CD4-positive, alpha-beta memory T cell (primary cell): ENCODE data around the gene KCNC3. TPM values are rescaled to one million over a fixed set of nuclear protein-coding genes. Genes with fewer than 3 reads are reported as not detected.

ENCODE experiments used
- CTCF ChIA-PET: fragments of 350-600 bp; sonication (Branson Sonifier 250); formaldehyde crosslinking; loops from one replicate; lab custom pipeline; 2021; ENCODE audit warnings: inconsistent platforms; ENCODE audit not compliant: partially characterized antibody; lab: Charles Lee
- POLR2A ChIA-PET: fragments of 350-600 bp; sonication (Branson Sonifier 250); formaldehyde crosslinking; loops from one replicate; lab custom pipeline; 2021; ENCODE audit not compliant: partially characterized antibody; lab: Charles Lee
- DNase-seq, 5 donors: peaks; one replicate each; pipeline versions ENCODE4 v3.0.0 to v3.0.0-alpha.2; 2020 to 2022; ENCODE audit warnings: mixed read lengths in 1 of 5
- H3K27ac ChIP-seq: one replicate; pipeline ENCODE4 v1.7.0; 2013; ENCODE audit warnings: low read depth, low read length
- H3K27me3 ChIP-seq: 2 replicates; pipeline ENCODE4 v1.7.0; 2013; ENCODE audit warnings: mild to moderate bottlenecking, low read length, moderate library complexity; ENCODE audit not compliant: insufficient read depth
- H3K36me3 ChIP-seq: 2 replicates; pipeline ENCODE4 v1.7.0; 2013; ENCODE audit warnings: mild to moderate bottlenecking, low read length, moderate library complexity; ENCODE audit not compliant: insufficient read depth
- H3K4me1 ChIP-seq: 2 replicates; pipeline ENCODE4 v1.7.0; 2013; ENCODE audit warnings: mild to moderate bottlenecking, low read length, moderate library complexity; ENCODE audit not compliant: insufficient read depth
- H3K4me3 ChIP-seq, 2 donors: one replicate each; pipeline ENCODE4 v1.7.0; 2013; ENCODE audit warnings: low read length in 2 of 2, mild to moderate bottlenecking in 1 of 2
- H3K9me3 ChIP-seq, 2 donors: one replicate each; pipeline ENCODE4 v1.7.0; 2013; ENCODE audit warnings: low read length in 2 of 2, control low read depth in 1 of 2; ENCODE audit not compliant: control insufficient read depth in 1 of 2
- H3K27ac Mint-ChIP-seq, 7 donors: one replicate each; pipeline ENCODE4 v1.8.0; 2020 to 2021; ENCODE audit warnings: mixed read lengths in 7 of 7, mild to moderate bottlenecking in 6 of 7, inconsistent platforms in 3 of 7, moderate library complexity in 3 of 7
- H3K27me3 Mint-ChIP-seq, 2 donors: one replicate each; pipeline ENCODE4 v1.8.0; 2020 to 2021; ENCODE audit warnings: mixed read lengths in 2 of 2
- H3K36me3 Mint-ChIP-seq, 2 donors: one replicate each; pipeline ENCODE4 v1.8.0; 2020 to 2021; ENCODE audit warnings: mixed read lengths in 2 of 2, inconsistent platforms in 1 of 2, mild to moderate bottlenecking in 1 of 2
- H3K4me1 Mint-ChIP-seq, 4 donors: one replicate each; pipeline ENCODE4 v1.8.0; 2020 to 2021; ENCODE audit warnings: mixed read lengths in 4 of 4, mild to moderate bottlenecking in 1 of 4
- H3K4me3 Mint-ChIP-seq, 8 donors: one replicate each; pipeline ENCODE4 v1.8.0; 2020 to 2021; ENCODE audit warnings: mixed read lengths in 8 of 8, mild to moderate bottlenecking in 7 of 8, moderate library complexity in 6 of 8, inconsistent platforms in 3 of 8
- H3K9me3 Mint-ChIP-seq, 8 donors: one replicate each; pipeline ENCODE4 v1.8.0; 2020 to 2021; ENCODE audit warnings: mixed read lengths in 8 of 8, mild to moderate bottlenecking in 5 of 8, inconsistent platforms in 3 of 8, moderate library complexity in 1 of 8
- intact Hi-C: fragments of 100-400 bp; cut with micrococcal nuclease; formaldehyde crosslinking; loops from one replicate; pipeline ENCODE4 v1.15.1; 2023
- polyA plus RNA-seq, 2 donors: library from polyadenylated mRNA; unstranded; fragments of 300-500 nt; fragmentation: Illumina TruSeq; gene quantifications; one replicate each; pipeline ENCODE4 v1.2.3, GENCODE V29; 2021
- total RNA-seq, 2 experiments: library from RNA; stranded (reverse); gene quantifications; one replicate each; pipeline ENCODE4 v1.2.3, GENCODE V29; 2021

Gene KCNC3
- total and polyA plus RNA-seq, 4 experiments from 2014 or later: 1.6 to 1.7 TPM; not detected in 2

DNA sequence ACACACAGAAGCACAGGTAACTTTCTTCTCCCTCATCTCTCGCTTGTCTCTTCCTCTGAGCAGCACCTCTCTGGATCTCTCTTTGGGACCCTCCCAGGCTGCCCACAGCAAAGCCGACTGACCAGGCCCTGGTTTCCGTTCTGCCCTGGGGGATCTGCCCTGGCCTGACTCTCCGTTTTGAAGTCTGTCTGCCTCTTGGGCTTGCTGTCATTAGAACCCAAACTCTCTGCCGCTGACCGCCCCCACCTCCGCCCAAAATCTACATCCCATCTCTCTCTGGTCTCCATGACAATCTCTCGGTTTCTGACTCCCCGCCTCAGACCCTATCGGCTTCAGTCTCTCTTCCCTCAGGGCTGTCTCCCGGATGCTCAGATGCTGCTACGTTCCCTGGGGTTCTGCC, 6.9 kb downstream of the KCNC3 start:
- H3K4me1 Mint-ChIP-seq: peaks cover 7 to 20% (median 14%) of the 10 kb centered on the region in 4 donors
- no peaks in the 10 kb centered on the region for H3K36me3 ChIP-seq
- no peak overlapping the region for H3K27ac ChIP-seq
- DNase-seq: no peak
- intact Hi-C loops: no loop called here
- CTCF ChIA-PET: no interaction called here
- H3K27me3 Mint-ChIP-seq: peaks cover 10 to 37% of the 10 kb centered on the region in 2 donors
- no peak overlapping the region for H3K4me3 ChIP-seq
- peaks cover 17% of the 10 kb centered on the region for H3K4me1 ChIP-seq
- POLR2A ChIA-PET: no interaction called here
- H3K27ac Mint-ChIP-seq: peak overlapping the region in 1 of 7 donors; percentile 30
- no peaks in the 10 kb centered on the region for H3K9me3 ChIP-seq
- no peaks in the 10 kb centered on the region for H3K36me3 Mint-ChIP-seq
- H3K9me3 Mint-ChIP-seq: peaks cover 0 to 10% (median 4%) of the 10 kb centered on the region in 8 donors
- no peak overlapping the region for H3K4me3 Mint-ChIP-seq
- H3K27me3 ChIP-seq: peaks cover 13% of the 10 kb centered on the region

DNA sequence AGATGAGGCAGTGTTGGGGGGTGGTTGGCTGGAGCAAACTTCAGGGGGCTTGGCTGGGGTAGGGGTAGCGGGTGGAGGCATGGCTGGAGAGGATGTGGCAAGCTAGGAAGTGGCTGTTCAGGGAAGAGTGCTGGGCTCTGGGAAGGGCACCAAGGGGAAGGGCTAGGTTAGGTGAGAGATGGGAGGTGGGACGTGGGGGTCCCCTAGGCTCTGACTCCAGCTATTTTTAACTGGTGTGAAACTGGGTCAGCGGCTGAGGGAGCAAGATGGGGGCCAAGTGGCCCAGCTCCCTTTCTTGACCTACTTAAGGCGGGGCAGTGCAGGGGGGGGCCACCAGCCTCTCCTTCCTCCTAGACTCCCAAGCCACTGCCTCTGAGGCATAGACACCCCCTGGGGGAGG, 7.3 kb downstream of the KCNC3 start:
- ChIA-PET CTCF (no interaction called here), POLR2A (interaction anchor here (0.6 kb wide), 1 partner anchor 1257 kb away, joined by 4 read pairs; no protein-coding TSS in a partner anchor)
- H3K4me3 Mint-ChIP-seq: no peak overlapping the region
- intact Hi-C loops: no loop called here
- Histone ChIP-seq H3K9me3 (no peaks in the 10 kb centered on the region), H3K27me3 (peaks cover 8% of the 10 kb centered on the region), H3K4me1 (peaks cover 13% of the 10 kb centered on the region), H3K36me3 (no peaks in the 10 kb centered on the region), H3K4me3 (no peak overlapping the region), H3K27ac (no peak overlapping the region)
- peaks cover 3 to 16% (median 10%) of the 10 kb centered on the region in 4 donors for H3K4me1 Mint-ChIP-seq
- peak overlapping the region in 1 of 7 donors; percentile 30 for H3K27ac Mint-ChIP-seq
- no peak for DNase-seq
- H3K36me3 Mint-ChIP-seq: no peaks in the 10 kb centered on the region
- peaks cover 6 to 33% of the 10 kb centered on the region in 2 donors for H3K27me3 Mint-ChIP-seq
- H3K9me3 Mint-ChIP-seq: peaks cover 0 to 7% (median under 1%) of the 10 kb centered on the region in 8 donors

DNA sequence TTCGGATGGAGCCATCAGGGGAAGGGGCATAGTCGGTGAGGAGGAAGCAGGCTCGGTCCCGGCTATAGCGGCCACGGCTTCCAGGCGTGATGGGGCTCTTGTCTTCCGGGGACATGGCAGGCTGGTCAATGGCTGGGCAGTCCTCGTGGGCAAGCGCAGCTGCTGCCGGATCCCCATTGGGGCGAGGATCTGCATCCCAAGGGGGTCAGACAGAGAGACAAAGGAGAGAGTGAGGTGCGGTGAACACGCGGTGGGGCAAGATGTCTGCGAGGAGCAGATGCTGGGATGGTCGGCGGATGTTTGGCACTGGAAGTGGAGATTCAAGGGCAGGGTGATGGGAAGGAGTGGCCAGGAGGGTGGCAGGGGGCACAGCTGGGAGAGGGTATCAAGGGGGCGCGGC, 8.6 kb downstream of the KCNC3 start:
- Mint-ChIP-seq H3K4me1 (peaks cover 3 to 16% (median 8%) of the 10 kb centered on the region in 4 donors), H3K9me3 (peaks cover 0 to 7% (median 0%) of the 10 kb centered on the region in 8 donors), H3K27ac (no peak overlapping the region), H3K36me3 (no peaks in the 10 kb centered on the region), H3K4me3 (no peak overlapping the region), H3K27me3 (peaks cover 9 to 37% of the 10 kb centered on the region in 2 donors)
- ChIA-PET POLR2A (no interaction called here), CTCF (no interaction called here)
- no peak overlapping the region for H3K27ac ChIP-seq
- H3K9me3 ChIP-seq: no peaks in the 10 kb centered on the region
- H3K36me3 ChIP-seq: no peaks in the 10 kb centered on the region
- intact Hi-C loops: no loop called here
- no peak overlapping the region for H3K4me3 ChIP-seq
- DNase-seq: no peak
- H3K4me1 ChIP-seq: peaks cover 6% of the 10 kb centered on the region
- H3K27me3 ChIP-seq: no peaks in the 10 kb centered on the region

DNA sequence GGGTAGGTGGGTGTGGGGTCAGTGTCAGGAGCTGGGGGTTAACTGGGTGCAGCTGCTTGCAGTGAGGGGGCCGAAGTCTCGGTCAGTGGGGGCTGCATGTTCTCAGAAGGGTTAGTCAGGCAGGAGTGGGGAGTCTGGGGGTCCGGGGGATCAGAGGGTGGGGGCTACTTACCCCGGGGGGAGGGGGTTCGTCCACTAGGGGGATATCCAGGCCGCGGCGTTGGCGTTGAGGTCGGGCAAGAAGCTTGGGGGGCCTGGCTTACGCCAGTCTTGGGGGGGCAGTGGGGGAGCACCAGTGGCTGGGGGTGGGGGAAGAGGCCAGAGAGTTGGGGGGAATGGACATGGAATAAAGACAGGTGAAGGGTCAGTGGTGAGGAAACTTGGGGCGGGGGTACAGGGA, 9.1 kb downstream of the KCNC3 start:
- peaks cover 10 to 36% of the 10 kb centered on the region in 2 donors for H3K27me3 Mint-ChIP-seq
- POLR2A ChIA-PET: no interaction called here
- CTCF ChIA-PET: no interaction called here

DNA sequence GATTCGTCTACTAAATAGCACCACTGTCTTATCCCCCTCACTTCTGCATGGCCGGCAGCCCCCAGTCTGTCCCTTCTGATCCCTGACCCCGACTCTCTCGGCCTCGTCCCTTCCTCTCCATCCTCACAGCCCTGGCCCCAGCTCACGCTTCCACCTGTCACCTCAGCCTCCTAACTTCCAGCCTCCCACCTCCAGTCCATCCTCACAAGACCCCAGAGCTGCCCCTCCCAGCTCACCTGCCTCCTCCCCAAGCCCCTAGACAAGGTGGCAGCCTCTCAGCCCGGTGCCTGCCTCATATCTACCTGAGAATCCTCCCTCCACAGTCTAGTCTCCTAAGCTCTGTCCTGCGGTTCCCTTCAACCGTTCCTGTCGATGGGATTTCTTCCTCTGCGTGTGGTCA, 10.0 kb downstream of the KCNC3 start:
- POLR2A ChIA-PET: no interaction called here
- peaks cover 0 to 6% (median 0%) of the 10 kb centered on the region in 8 donors for H3K9me3 Mint-ChIP-seq
- H3K27ac Mint-ChIP-seq: peak overlapping the region in 2 of 7 donors; percentile 7 to 42
- Histone ChIP-seq H3K27me3 (peaks cover 5% of the 10 kb centered on the region), H3K9me3 (no peaks in the 10 kb centered on the region), H3K27ac (no peak overlapping the region), H3K4me1 (peaks cover 5% of the 10 kb centered on the region), H3K4me3 (no peak overlapping the region), H3K36me3 (no peaks in the 10 kb centered on the region)
- no peaks in the 10 kb centered on the region for H3K36me3 Mint-ChIP-seq
- no peak overlapping the region for H3K4me3 Mint-ChIP-seq
- DNase-seq: no peak
- H3K27me3 Mint-ChIP-seq: peaks cover 14 to 37% of the 10 kb centered on the region in 2 donors
- peaks cover 5 to 14% (median 8%) of the 10 kb centered on the region in 4 donors for H3K4me1 Mint-ChIP-seq
- intact Hi-C loops: no loop called here
- CTCF ChIA-PET: no interaction called here

More for the DNA sequence above, 9.1 kb downstream of the KCNC3 start:
- H3K27ac Mint-ChIP-seq: no peak overlapping the region
- peaks cover 2% of the 10 kb centered on the region for H3K27me3 ChIP-seq
- H3K36me3 Mint-ChIP-seq: no peaks in the 10 kb centered on the region
- DNase-seq: no peak
- peaks cover 5% of the 10 kb centered on the region for H3K4me1 ChIP-seq
- peaks cover 0 to 8% (median 0%) of the 10 kb centered on the region in 8 donors for H3K9me3 Mint-ChIP-seq
- no peaks in the 10 kb centered on the region for H3K36me3 ChIP-seq
- no peak overlapping the region for H3K27ac ChIP-seq
- intact Hi-C loops: no loop called here
- no peak overlapping the region for H3K4me3 ChIP-seq
- no peak overlapping the region for H3K4me3 Mint-ChIP-seq
- H3K9me3 ChIP-seq: no peaks in the 10 kb centered on the region
- H3K4me1 Mint-ChIP-seq: peaks cover 3 to 15% (median 9%) of the 10 kb centered on the region in 4 donors

DNA sequence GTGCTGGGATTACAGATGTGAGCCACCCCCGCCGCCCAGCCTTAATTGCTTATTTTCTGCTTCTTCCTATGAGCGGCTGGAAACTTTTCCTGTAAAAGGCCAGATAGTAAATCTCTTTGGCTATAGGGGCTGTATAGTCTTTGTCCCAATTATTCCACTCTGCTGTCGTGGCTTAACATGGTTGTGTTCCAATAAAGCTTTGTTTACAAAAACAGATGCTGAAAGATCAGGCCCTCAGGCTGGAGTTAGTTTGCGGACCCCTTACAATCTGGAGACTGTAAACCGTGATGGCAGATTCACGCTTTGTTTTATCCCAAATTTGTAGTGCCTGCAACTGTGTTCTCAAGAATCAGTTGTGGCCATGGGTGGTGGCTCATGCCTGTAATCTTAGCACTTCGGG, 10.7 kb downstream of the KCNC3 start:
- POLR2A ChIA-PET: no interaction called here
- H3K36me3 Mint-ChIP-seq: no peaks in the 10 kb centered on the region
- no peak for DNase-seq
- H3K4me3 Mint-ChIP-seq: no peak overlapping the region
- H3K36me3 ChIP-seq: no peaks in the 10 kb centered on the region
- no peak overlapping the region for H3K27ac Mint-ChIP-seq
- H3K4me1 Mint-ChIP-seq: peaks cover 5 to 14% (median 11%) of the 10 kb centered on the region in 4 donors
- peaks cover 0 to 6% (median 0%) of the 10 kb centered on the region in 8 donors for H3K9me3 Mint-ChIP-seq
- CTCF ChIA-PET: no interaction called here
- H3K27me3 Mint-ChIP-seq: peaks cover 19 to 42% of the 10 kb centered on the region in 2 donors
- intact Hi-C loops: no loop called here
- H3K4me1 ChIP-seq: peaks cover 5% of the 10 kb centered on the region
- no peaks in the 10 kb centered on the region for H3K9me3 ChIP-seq
- H3K4me3 ChIP-seq: no peak overlapping the region
- peaks cover 11% of the 10 kb centered on the region for H3K27me3 ChIP-seq
- no peak overlapping the region for H3K27ac ChIP-seq

DNA sequence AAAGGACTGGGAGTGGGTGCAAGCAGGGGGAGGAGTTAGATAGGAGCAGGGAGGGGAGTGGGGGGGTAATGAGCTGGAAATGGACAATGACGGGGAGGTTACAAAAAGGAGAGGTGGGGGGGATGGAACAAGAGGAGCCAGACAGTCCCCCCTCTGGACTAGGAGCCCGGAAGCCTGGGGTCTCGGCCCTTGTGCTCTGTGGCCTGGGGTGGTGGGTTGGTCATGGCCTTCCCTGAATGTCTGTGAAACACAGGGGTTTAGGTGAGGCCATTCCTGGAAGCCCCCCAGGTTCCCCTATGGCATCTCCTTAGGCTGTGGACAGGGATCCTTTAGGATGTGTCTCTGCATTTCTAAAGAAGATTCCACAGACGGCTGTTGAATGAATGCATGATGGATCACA, 12.1 kb downstream of the KCNC3 start:
- no peaks in the 10 kb centered on the region for H3K36me3 ChIP-seq
- Mint-ChIP-seq H3K4me1 (peaks cover 5 to 19% (median 13%) of the 10 kb centered on the region in 4 donors), H3K27me3 (peaks cover 26 to 48% of the 10 kb centered on the region in 2 donors), H3K36me3 (no peaks in the 10 kb centered on the region), H3K9me3 (peaks cover 0 to 6% (median 0%) of the 10 kb centered on the region in 8 donors), H3K4me3 (no peak overlapping the region), H3K27ac (no peak overlapping the region)
- ChIA-PET POLR2A (no interaction called here), CTCF (no interaction called here)
- intact Hi-C loops: no loop called here
- H3K27me3 ChIP-seq: peaks cover 22% of the 10 kb centered on the region
- no peak overlapping the region for H3K4me3 ChIP-seq
- DNase-seq: no peak
- H3K4me1 ChIP-seq: peaks cover 5% of the 10 kb centered on the region
- H3K27ac ChIP-seq: no peak overlapping the region
- H3K9me3 ChIP-seq: no peaks in the 10 kb centered on the region
